GM12878 (cell line): ENCODE measurements around the gene F13A1. TPM values are rescaled to one million over a fixed set of nuclear protein-coding genes. Genes with fewer than 3 reads are reported as not detected.

Experiments
- ATAC-seq: fragments of 200-7000 bp; cut with Tn5 transposase; 3 replicates; pipeline ENCODE4 v1.9.1; 2020; ENCODE audit warnings: mild to moderate bottlenecking, moderate library complexity
- BruUV-seq: library from RNA; stranded (reverse); fragments of 400-500 nt; replicated peaks from 2 replicates; lab custom pipeline; 2021; lab: Mats Ljungman, UMichigan
- CTCF ChIA-PET: fragments of 300-600 bp; sonication (Branson Sonifier 250); formaldehyde crosslinking; extraction: SDS; loops from one replicate; lab custom pipeline; 2021; ENCODE audit warnings: inconsistent platforms; lab: Yijun Ruan, JAX
- POLR2A ChIA-PET: fragments of 350-600 bp; formaldehyde crosslinking; extraction: SDS; loops from one replicate; lab custom pipeline; 2021; ENCODE audit warnings: inconsistent platforms; lab: Charles Lee
- RAD21 ChIA-PET: fragments of 300-600 bp; sonication (Branson Sonifier 250); formaldehyde crosslinking; loops from one replicate; lab custom pipeline; 2023; ENCODE audit warnings: antibody characterized with exemption; ENCODE audit not compliant: unreplicated experiment; lab: Charles Lee
- SMC1A ChIA-PET: fragments of 300-600 bp; sonication (Branson Sonifier 250); formaldehyde crosslinking; loops from one replicate; lab custom pipeline; 2023; ENCODE audit not compliant: unreplicated experiment, uncharacterized antibody; lab: Charles Lee
- DNase-seq: peaks from one replicate; pipeline ENCODE4 v3.0.0-alpha.2; 2011; ENCODE audit warnings: low read depth, low spot score
- FAIRE-seq: peaks from 3 replicates; lab custom pipeline; 2011; peaks lifted over from hg19 to GRCh38; lab: Jason Lieb, UNC
- H2AFZ ChIP-seq: 2 replicates; pipeline ENCODE4 v1.6.0; 2011; ENCODE audit warnings: low read depth, low read length, control low read depth; ENCODE audit not compliant: control insufficient read depth
- H3K27ac ChIP-seq: 2 replicates; pipeline ENCODE4 v1.5.1; 2011; ENCODE audit warnings: control low read depth; ENCODE audit not compliant: control insufficient read depth, insufficient read depth
- H3K27me3 ChIP-seq, 2 experiments: replicated peaks in 1 of 2; 2 replicates each; pipeline versions ENCODE4 v1.6.0 to v1.6.1; 2011; ENCODE audit warnings: low read length in 1 of 2; ENCODE audit not compliant: control insufficient read depth in 2 of 2, insufficient read depth in 2 of 2
- H3K36me3 ChIP-seq, 2 experiments: 2 replicates each; pipeline ENCODE4 v1.5.1; 2011; ENCODE audit warnings: low read length in 1 of 2; ENCODE audit not compliant: control insufficient read depth in 2 of 2, insufficient read depth in 2 of 2
- H3K4me1 ChIP-seq: 2 replicates; pipeline ENCODE4 v1.6.1; 2011; ENCODE audit warnings: mild to moderate bottlenecking, low read length, moderate library complexity, mixed read lengths; ENCODE audit not compliant: control insufficient read depth, insufficient read depth
- H3K4me2 ChIP-seq: 2 replicates; pipeline ENCODE4 v1.6.0; 2011; ENCODE audit warnings: control low read depth; ENCODE audit not compliant: control insufficient read depth, insufficient read depth
- H3K4me3 ChIP-seq: fragments of 200-600 bp; sonication (generic); 2 replicates; pipeline ENCODE4 v1.5.1; 2016
- H3K79me2 ChIP-seq: 2 replicates; pipeline ENCODE4 v1.6.0; 2011; ENCODE audit warnings: low read length; ENCODE audit not compliant: control insufficient read depth, insufficient read depth
- H3K9ac ChIP-seq: 2 replicates; pipeline ENCODE4 v1.8.0; 2011; ENCODE audit warnings: low read length, control low read depth, mixed read lengths; ENCODE audit not compliant: control insufficient read depth, insufficient read depth
- H3K9me3 ChIP-seq: replicated peaks from 3 replicates; pipeline ENCODE4 v1.5.1; 2011; ENCODE audit warnings: mild to moderate bottlenecking, low read length; ENCODE audit not compliant: control insufficient read depth, insufficient read depth
- H4K20me1 ChIP-seq: 2 replicates; pipeline ENCODE4 v1.6.0; 2011; ENCODE audit not compliant: control insufficient read depth, insufficient read depth
- CHD1 ChIP-seq: IDR thresholded peaks from 2 replicates; pipeline ENCODE4 v1.6.1; 2012; ENCODE audit warnings: low read depth, low read length, improper control_type of control experiment
- REST ChIP-seq: IDR thresholded peaks from 2 replicates; pipeline ENCODE4 v1.6.1; 2012; ENCODE audit warnings: mild to moderate bottlenecking, low read depth, low read length
- ZNF207 ChIP-seq: fragments of 450-650 bp; IDR thresholded peaks from 2 replicates; pipeline ENCODE4 v1.6.1; 2014; ENCODE audit warnings: antibody characterized with exemption, mild to moderate bottlenecking, borderline replicate concordance
- WGBS: methylation state at CpG from one replicate; pipeline ENCODE4 v1.1.6; 2016; ENCODE audit warnings: low lambda C conversion rate; ENCODE audit not compliant: insufficient replicate concordance, insufficient coverage; ENCODE audit errors: missing lambda C conversion rate; 5-methylcytosine and 5-hydroxymethylcytosine counted together
- in situ Hi-C: fragments of 300-500 bp; cut with MboI; formaldehyde crosslinking; loops from 9 replicates; pipeline ENCODE4 v1.14.3; 2018; ENCODE audit warnings: mixed read lengths
- intact Hi-C: fragments of 100-400 bp; cut with micrococcal nuclease; formaldehyde crosslinking; loops from one replicate; pipeline ENCODE4 v1.14.2; 2022; ENCODE audit not compliant: unreplicated experiment
- polyA plus RNA-seq, 11 experiments: library from polyadenylated mRNA; depleted of rRNA in 4 of 11; unstranded in 6 of 11; stranded (reverse) in 5 of 11; fragments of >200 nt; fragmentation: Nextera tagmentation in 4 of 11; fragmentation: Illumina TruSeq in 1 of 11; extraction: Ambion mirVana in 4 of 11; extraction: Trizol in 1 of 11; gene quantifications; 1 replicate in 1 of 11; 2 replicates in 10 of 11; pipeline versions ENCODE4 v1.2.1 to v1.2.3, GENCODE V29; 2011 to 2016; ENCODE audit warnings: inconsistent platforms in 2 of 11, missing spikeins in 2 of 11, low read depth in 1 of 11
- total RNA-seq, 4 experiments: library from RNA; depleted of rRNA in 3 of 4; stranded (reverse); fragments of >200 nt in 3 of 4; fragmentation: Illumina TruSeq in 1 of 4; extraction: Trizol in 1 of 4; gene quantifications; 2 replicates each; pipeline versions ENCODE4 v1.2.1 to v1.2.3, GENCODE V29; 2013 to 2021

The F13A1 gene
- total and polyA plus RNA-seq, 10 of the 15 experiments (the other 5 are each of a cell fraction or from before 2014, with no cell fraction given): 0.48 to 1.8 (median 1.0) TPM

DNA sequence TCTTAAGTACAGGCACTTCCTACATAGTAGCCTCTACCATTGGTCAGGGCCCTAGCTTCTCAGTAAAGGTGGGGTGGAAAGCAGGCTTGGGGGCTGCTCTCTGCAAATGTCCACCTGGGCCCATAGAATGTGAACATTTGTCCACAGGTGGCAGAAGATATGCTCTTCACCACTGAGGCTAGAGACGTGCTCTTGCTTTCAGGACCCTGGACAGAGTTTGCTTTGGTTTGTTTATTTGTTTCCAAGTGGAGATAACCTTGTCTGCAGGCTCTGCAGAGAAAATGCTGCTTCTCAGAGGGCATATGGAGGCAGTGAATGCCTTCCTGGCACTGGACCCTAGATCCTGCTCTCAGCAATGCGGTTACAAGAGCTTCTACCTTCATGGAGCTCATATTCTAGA is 129.0 kb downstream of the F13A1 start:
- SMC1A ChIA-PET: no interaction called here
- BruUV-seq: no TSS peak

More for the DNA sequence above, 129.0 kb downstream of the F13A1 start:
- ChIA-PET POLR2A (no interaction called here), CTCF (interaction anchor here (0.9 kb wide), 1 partner anchor 352 kb away, joined by 3 read pairs; no protein-coding TSS in a partner anchor), RAD21 (no interaction called here)
- in situ Hi-C loops (no loop called here), intact Hi-C loops (no loop called here)
- no peak overlapping the region for H2AFZ ChIP-seq
- H3K27ac ChIP-seq: no peak overlapping the region
- no peak overlapping the region for H3K4me3 ChIP-seq
- H3K27me3 ChIP-seq: no peaks in the 10 kb centered on the region
- no peaks in the 10 kb centered on the region for H3K79me2 ChIP-seq
- no peak for DNase-seq
- no peaks in the 10 kb centered on the region for H3K36me3 ChIP-seq
- no peak overlapping the region for H3K4me2 ChIP-seq
- H3K4me1 ChIP-seq: no peaks in the 10 kb centered on the region
- TF ChIP-seq ZNF207: no peak
- no peak for TF ChIP-seq CHD1
- peak; percentile 88 for TF ChIP-seq REST
- no peak for ATAC-seq
- WGBS: 8% methylated on average over 2 of the region's 2 CpGs
- no peak overlapping the region for H3K9ac ChIP-seq
- FAIRE-seq: no peak
- H3K9me3 ChIP-seq: no peaks in the 10 kb centered on the region; the same call in 2 of the 3 replicates
- no peaks in the 10 kb centered on the region for H4K20me1 ChIP-seq
